Smooth muscle cell (in vitro differentiated cells): ENCODE measurements around the gene MPZL3. TPM values are rescaled to one million over a fixed set of nuclear protein-coding genes. Genes with fewer than 3 reads are reported as not detected.

ENCODE experiments used
- DNase-seq: peaks from one replicate; lab custom pipeline; 2025; ENCODE audit not compliant: unreplicated experiment; lab: John Stamatoyannopoulos, UW
- H2AFZ ChIP-seq: fragments of 200-600 bp; sonication (generic); 2 replicates; pipeline ENCODE4 v1.6.0; 2016; ENCODE audit warnings: antibody characterized with exemption, low read depth, mild to moderate bottlenecking
- H3F3A ChIP-seq: fragments of 200-600 bp; sonication (generic); 2 replicates; pipeline ENCODE4 v1.6.0; 2017; ENCODE audit warnings: antibody characterized with exemption, low read depth
- H3K27ac ChIP-seq: fragments of 200-600 bp; sonication (generic); 2 replicates; pipeline ENCODE4 v1.5.1; 2016; ENCODE audit warnings: low read depth, mild to moderate bottlenecking
- H3K27me3 ChIP-seq: fragments of 200-600 bp; sonication (generic); 2 replicates; pipeline ENCODE4 v1.6.1; 2016; ENCODE audit warnings: low read depth, mild to moderate bottlenecking
- H3K36me3 ChIP-seq: fragments of 200-600 bp; sonication (generic); 2 replicates; pipeline ENCODE4 v1.5.1; 2016; ENCODE audit warnings: low read depth
- H3K4me1 ChIP-seq: fragments of 200-600 bp; sonication (generic); 2 replicates; pipeline ENCODE4 v1.5.1; 2016; ENCODE audit warnings: low read depth
- H3K4me2 ChIP-seq: fragments of 200-600 bp; sonication (generic); 2 replicates; pipeline ENCODE4 v1.6.0; 2016; ENCODE audit warnings: mild to moderate bottlenecking
- H3K4me3 ChIP-seq: fragments of 200-600 bp; sonication (generic); 2 replicates; pipeline ENCODE4 v1.5.1; 2016; ENCODE audit warnings: mild to moderate bottlenecking
- H3K79me2 ChIP-seq: fragments of 200-600 bp; sonication (generic); 2 replicates; pipeline ENCODE4 v1.6.0; 2016; ENCODE audit warnings: low read depth, mild to moderate bottlenecking
- H3K9ac ChIP-seq: fragments of 200-600 bp; sonication (generic); 2 replicates; pipeline ENCODE4 v1.6.0; 2016; ENCODE audit warnings: low read depth
- H3K9me3 ChIP-seq: fragments of 200-600 bp; sonication (generic); replicated peaks from 2 replicates; pipeline ENCODE4 v1.5.1; 2016; ENCODE audit warnings: low read depth
- H4K20me1 ChIP-seq: fragments of 200-600 bp; sonication (generic); 2 replicates; pipeline ENCODE4 v1.6.0; 2016; ENCODE audit warnings: low read depth
- WGBS: methylation state at CpG from one replicate; pipeline ENCODE4 v1.1.7; 2016; ENCODE audit warnings: low lambda C conversion rate; 5-methylcytosine and 5-hydroxymethylcytosine counted together
- polyA plus RNA-seq: library from polyadenylated mRNA; unstranded; fragments of >200 nt; fragmentation: Nextera tagmentation; extraction: Ambion mirVana; gene quantifications from 2 replicates; pipeline ENCODE4 v1.2.1, GENCODE V29; 2016
- total RNA-seq: library from RNA; depleted of rRNA; stranded (reverse); fragments of >200 nt; gene quantifications from 2 replicates; pipeline ENCODE4 v1.2.3, GENCODE V29; 2014
- TF ChIP-seq, protein P1 (sequence below): fragments of 200-600 bp; sonication (generic); IDR thresholded peaks from 2 replicates; pipeline ENCODE4 v1.5.1; 2017; ENCODE audit warnings: borderline replicate concordance, mild to moderate bottlenecking, antibody characterized with exemption; ENCODE audit not compliant: insufficient read depth, poor library complexity, severe bottlenecking

The MPZL3 gene
- total and polyA plus RNA-seq, 2 experiments from 2014 or later: 1.7 to 9.0 TPM

DNA sequence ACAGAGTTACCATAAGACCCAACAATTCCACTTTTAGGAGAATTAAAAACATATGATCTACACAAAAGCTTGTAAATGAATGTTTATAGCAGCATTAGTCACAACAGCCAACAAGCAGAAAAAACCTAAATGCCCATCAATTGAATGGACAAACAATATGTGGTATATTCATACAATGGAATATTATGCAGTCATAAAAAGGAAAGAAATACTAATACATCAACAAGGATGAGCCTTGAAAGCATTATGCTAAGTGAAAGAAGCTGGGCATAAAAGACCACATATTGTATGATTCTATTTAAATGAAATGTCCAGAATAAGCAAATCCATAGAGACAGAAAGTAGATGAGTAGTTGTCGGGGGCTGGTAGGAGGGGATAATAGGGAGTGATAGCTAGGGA, 7.0 kb upstream of the MPZL3 start:
- H3K79me2 ChIP-seq: no peaks in the 10 kb centered on the region
- H3K4me3 ChIP-seq: no peak overlapping the region
- TF ChIP-seq, protein P1, sequence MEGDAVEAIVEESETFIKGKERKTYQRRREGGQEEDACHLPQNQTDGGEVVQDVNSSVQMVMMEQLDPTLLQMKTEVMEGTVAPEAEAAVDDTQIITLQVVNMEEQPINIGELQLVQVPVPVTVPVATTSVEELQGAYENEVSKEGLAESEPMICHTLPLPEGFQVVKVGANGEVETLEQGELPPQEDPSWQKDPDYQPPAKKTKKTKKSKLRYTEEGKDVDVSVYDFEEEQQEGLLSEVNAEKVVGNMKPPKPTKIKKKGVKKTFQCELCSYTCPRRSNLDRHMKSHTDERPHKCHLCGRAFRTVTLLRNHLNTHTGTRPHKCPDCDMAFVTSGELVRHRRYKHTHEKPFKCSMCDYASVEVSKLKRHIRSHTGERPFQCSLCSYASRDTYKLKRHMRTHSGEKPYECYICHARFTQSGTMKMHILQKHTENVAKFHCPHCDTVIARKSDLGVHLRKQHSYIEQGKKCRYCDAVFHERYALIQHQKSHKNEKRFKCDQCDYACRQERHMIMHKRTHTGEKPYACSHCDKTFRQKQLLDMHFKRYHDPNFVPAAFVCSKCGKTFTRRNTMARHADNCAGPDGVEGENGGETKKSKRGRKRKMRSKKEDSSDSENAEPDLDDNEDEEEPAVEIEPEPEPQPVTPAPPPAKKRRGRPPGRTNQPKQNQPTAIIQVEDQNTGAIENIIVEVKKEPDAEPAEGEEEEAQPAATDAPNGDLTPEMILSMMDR: no peak

DNA sequence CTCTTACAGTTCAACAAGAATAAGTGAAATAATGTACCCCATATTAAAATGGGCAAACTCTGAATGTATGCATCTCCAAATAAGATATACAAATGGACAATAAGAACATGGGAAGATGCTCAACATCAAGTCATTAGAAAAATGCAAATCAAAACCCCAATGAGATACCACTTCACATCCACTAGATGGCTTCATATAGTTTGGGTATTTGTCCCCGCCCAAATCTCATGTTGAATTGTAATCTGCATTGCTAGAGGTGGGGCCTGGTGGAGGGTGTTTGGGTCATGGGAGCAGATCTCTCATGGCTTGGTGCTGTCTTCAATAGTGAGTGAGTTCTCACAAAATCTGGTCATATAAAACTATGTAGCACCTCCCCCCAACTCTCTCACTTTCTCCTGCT, 6.2 kb upstream of the MPZL3 start:
- 43% methylated on average over 1 of the region's 1 CpG for WGBS
- H3K4me2 ChIP-seq: no peak overlapping the region
- H4K20me1 ChIP-seq: no peaks in the 10 kb centered on the region
- H3K36me3 ChIP-seq: no peaks in the 10 kb centered on the region
- no peak overlapping the region for H2AFZ ChIP-seq
- H3K27me3 ChIP-seq: peaks cover 74% of the 10 kb centered on the region
- DNase-seq: no peak
- no peak overlapping the region for H3K4me3 ChIP-seq
- TF ChIP-seq, protein P1: no peak
- no peaks in the 10 kb centered on the region for H3K79me2 ChIP-seq
- no peaks in the 10 kb centered on the region for H3F3A ChIP-seq
- H3K4me1 ChIP-seq: no peaks in the 10 kb centered on the region
- H3K9ac ChIP-seq: no peak overlapping the region
- H3K27ac ChIP-seq: no peak overlapping the region
- H3K9me3 ChIP-seq: no peaks in the 10 kb centered on the region

More for the DNA sequence above, 7.0 kb upstream of the MPZL3 start:
- Histone ChIP-seq H3K36me3 (no peaks in the 10 kb centered on the region), H4K20me1 (no peaks in the 10 kb centered on the region), H3K27ac (no peak overlapping the region), H3F3A (no peaks in the 10 kb centered on the region), H3K9ac (no peak overlapping the region), H2AFZ (no peak overlapping the region), H3K4me2 (no peak overlapping the region), H3K27me3 (peaks cover 74% of the 10 kb centered on the region), H3K4me1 (peaks cover 6% of the 10 kb centered on the region), H3K9me3 (no peaks in the 10 kb centered on the region)
- DNase-seq: no peak
- WGBS: 100% methylated on average over 1 of the region's 1 CpG

DNA sequence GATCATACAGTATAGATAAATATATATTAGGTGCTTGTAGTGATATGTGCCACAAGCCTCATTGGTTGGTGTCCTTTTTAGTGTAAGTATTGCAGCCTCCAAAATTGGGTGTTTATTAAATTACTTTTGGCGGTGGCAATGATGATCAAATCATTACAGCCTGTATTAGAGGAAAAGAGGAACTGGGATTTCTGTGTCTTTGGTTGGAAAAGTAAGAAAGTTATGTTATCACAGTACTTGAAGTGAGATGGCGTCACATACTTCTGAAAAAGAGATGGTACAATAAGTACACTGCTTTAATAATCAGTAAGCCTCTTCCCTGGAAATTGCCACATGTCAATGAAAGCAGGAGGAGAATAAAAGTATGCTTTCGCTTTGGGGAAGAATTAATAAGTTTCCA, 523 bp upstream of the MPZL3 start:
- H4K20me1 ChIP-seq: no peaks in the 10 kb centered on the region
- peak overlapping the region; percentile 85 for H3K9ac ChIP-seq
- no peaks in the 10 kb centered on the region for H3F3A ChIP-seq
- peak overlapping the region; percentile 87 for H3K4me2 ChIP-seq
- TF ChIP-seq, protein P1: no peak
- peak overlapping the region; percentile 79 for H3K4me3 ChIP-seq
- no peaks in the 10 kb centered on the region for H3K36me3 ChIP-seq
- H3K9me3 ChIP-seq: no peaks in the 10 kb centered on the region
- DNase-seq: no peak
- H3K79me2 ChIP-seq: no peaks in the 10 kb centered on the region
- H3K27me3 ChIP-seq: peaks cover 63% of the 10 kb centered on the region
- peaks cover 6% of the 10 kb centered on the region for H3K4me1 ChIP-seq
- peak overlapping the region; percentile 83 for H3K27ac ChIP-seq
- WGBS: 68% methylated on average over 3 of the region's 3 CpGs
- peak overlapping the region; percentile 92 for H2AFZ ChIP-seq

DNA sequence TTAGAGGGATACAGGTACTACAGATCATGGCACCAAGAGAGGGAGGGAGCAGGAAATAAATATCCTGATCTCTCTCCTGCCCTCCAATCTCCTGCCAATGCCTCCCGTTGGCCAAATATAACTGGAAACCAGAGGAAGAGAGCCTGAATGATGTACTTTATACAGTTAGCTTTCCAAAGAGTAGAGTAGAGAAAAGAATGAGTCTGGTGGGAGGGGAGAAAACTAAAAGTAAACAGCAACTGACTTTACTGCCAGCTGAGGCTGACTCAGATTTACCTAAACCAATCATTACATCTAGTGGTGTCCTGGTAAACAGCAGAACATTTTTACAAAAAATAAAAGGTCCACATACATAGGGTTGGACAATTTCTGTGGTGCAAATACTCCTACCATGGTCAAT, 5.1 kb downstream of the MPZL3 start:
- no peak overlapping the region for H2AFZ ChIP-seq
- no peaks in the 10 kb centered on the region for H3F3A ChIP-seq
- no peaks in the 10 kb centered on the region for H3K9me3 ChIP-seq
- H3K4me1 ChIP-seq: no peaks in the 10 kb centered on the region
- 85% methylated on average over 1 of the region's 1 CpG for WGBS
- H3K4me2 ChIP-seq: no peak overlapping the region
- no peaks in the 10 kb centered on the region for H3K36me3 ChIP-seq
- H3K27me3 ChIP-seq: peaks cover 66% of the 10 kb centered on the region
- TF ChIP-seq, protein P1: no peak
- no peak for DNase-seq
- no peak overlapping the region for H3K9ac ChIP-seq
- no peaks in the 10 kb centered on the region for H4K20me1 ChIP-seq
- H3K27ac ChIP-seq: no peak overlapping the region
- H3K4me3 ChIP-seq: no peak overlapping the region
- no peaks in the 10 kb centered on the region for H3K79me2 ChIP-seq
